Naive B cell (primary cell): ENCODE data around the gene NSD1. TPM values are rescaled to one million over a fixed set of nuclear protein-coding genes. Genes with fewer than 3 reads are reported as not detected.

Experiments
- ATAC-seq, 2 donors: fragments of 150-1000 bp; cut with Tn5 transposase; 2 replicates each; pipeline ENCODE4 v1.10.0; 2021; ENCODE audit warnings: low read depth in 2 of 2, mild to moderate bottlenecking in 2 of 2, moderate library complexity in 2 of 2
- DNase-seq: peaks from one replicate; pipeline ENCODE4 v3.0.0; 2022
- H3K27ac Mint-ChIP-seq, 6 donors: one replicate each; pipeline ENCODE4 v1.8.0; 2020 to 2022; ENCODE audit warnings: mild to moderate bottlenecking in 6 of 6, mixed read lengths in 6 of 6, moderate library complexity in 5 of 6, inconsistent platforms in 2 of 6
- H3K27me3 Mint-ChIP-seq, 3 donors: one replicate each; pipeline ENCODE4 v1.8.0; 2021 to 2022; ENCODE audit warnings: mixed read lengths in 3 of 3, mild to moderate bottlenecking in 1 of 3
- H3K36me3 Mint-ChIP-seq, 2 donors: one replicate each; pipeline ENCODE4 v1.8.0; 2020 to 2022; ENCODE audit warnings: mixed read lengths in 2 of 2, inconsistent platforms in 1 of 2, mild to moderate bottlenecking in 1 of 2
- H3K4me1 Mint-ChIP-seq, 3 donors: one replicate each; pipeline ENCODE4 v1.8.0; 2020 to 2022; ENCODE audit warnings: mixed read lengths in 3 of 3, inconsistent platforms in 1 of 3, mild to moderate bottlenecking in 1 of 3, moderate library complexity in 1 of 3
- H3K4me3 Mint-ChIP-seq, 8 donors: one replicate each; pipeline ENCODE4 v1.8.0; 2020 to 2022; ENCODE audit warnings: mild to moderate bottlenecking in 8 of 8, mixed read lengths in 8 of 8, moderate library complexity in 8 of 8, inconsistent platforms in 2 of 8
- H3K9me3 Mint-ChIP-seq, 7 donors: one replicate each; pipeline ENCODE4 v1.8.0; 2020 to 2022; ENCODE audit warnings: mixed read lengths in 7 of 7, mild to moderate bottlenecking in 5 of 7, inconsistent platforms in 2 of 7, moderate library complexity in 1 of 7
- polyA plus RNA-seq, 6 donors: library from polyadenylated mRNA; unstranded; fragments of 300-500 nt; fragmentation: Illumina TruSeq; gene quantifications; one replicate each; pipeline ENCODE4 v1.2.3, GENCODE V29; 2021; ENCODE audit warnings: low read depth in 6 of 6

The NSD1 gene
- polyA plus RNA-seq, 6 donors from 2014 or later = 32.4 to 87.7 (median 46.1) TPM

DNA sequence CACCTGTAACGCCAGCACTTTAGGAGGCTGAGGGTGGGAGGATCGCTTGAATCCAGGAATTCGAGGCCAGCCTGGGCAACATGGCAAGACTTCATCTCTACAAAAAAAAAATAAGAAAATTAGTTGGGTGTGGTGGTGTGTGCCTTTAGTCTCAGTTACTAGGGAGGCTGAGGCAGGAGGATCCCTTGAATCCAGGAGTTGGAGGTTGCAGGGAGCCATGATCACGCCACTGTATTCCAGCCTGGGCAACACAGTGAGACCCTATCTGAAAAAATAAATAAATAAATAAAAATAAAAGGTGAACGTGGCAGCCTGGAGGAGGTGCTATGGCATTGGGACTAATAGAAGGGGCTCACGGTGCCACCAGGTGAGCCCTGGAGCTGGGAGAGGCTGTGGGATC lies 39.8 kb upstream of the NSD1 start:
- no peak for DNase-seq
- Mint-ChIP-seq H3K9me3 (no peaks in the 10 kb centered on the region), H3K4me3 (no peak overlapping the region), H3K27ac (no peak overlapping the region), H3K27me3 (peaks cover 0 to 2% (median 0%) of the 10 kb centered on the region in 3 donors), H3K4me1 (peaks cover 0 to 5% (median 4%) of the 10 kb centered on the region in 3 donors), H3K36me3 (no peaks in the 10 kb centered on the region)
- no peak for ATAC-seq

DNA sequence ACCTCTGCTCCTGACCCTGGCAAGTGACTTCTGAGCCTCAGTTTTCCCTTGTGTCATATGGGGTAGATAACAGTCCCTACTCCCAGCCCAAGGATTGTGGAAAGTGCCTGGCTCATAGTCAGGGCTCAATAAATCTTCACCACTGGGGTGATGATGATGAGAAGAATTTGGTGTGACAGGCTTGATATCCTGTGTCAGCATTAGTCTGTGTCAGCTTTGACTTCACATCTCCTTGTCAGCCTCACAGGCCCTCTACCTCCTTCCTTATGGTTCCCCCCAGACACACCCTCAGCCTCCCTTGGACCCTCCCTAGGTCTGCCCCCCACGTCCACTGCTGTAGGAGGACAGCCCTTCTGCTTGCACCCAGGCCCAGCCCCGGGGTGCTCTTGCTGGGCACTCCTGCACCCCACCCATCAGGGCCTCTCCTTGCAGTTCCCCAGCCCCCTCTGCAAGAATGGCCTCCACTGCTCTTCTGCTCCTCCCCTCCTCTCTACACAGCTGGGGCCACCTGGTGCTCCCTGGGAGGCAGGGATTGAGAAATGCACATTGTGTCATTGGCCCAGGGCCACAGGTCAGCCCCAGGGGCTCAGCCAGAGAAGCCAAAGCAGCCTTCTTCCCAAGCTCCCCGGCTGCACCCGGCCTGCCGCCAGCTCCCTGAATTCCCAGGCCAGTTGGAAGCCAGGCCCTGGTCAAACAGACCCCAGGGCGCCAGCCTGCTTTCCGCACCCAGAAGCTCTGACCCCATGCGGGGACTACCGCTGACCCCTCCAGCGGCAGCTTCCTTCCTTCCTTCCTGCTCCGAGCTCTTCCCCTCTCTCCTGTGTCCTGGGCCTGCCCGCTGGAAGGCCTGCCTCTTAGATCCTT lies 39.1 kb upstream of the NSD1 start:
- no peaks in the 10 kb centered on the region for H3K27me3 Mint-ChIP-seq
- DNase-seq (no peak), ATAC-seq (no peak)
- H3K27ac Mint-ChIP-seq = peak overlapping the region in 1 of 6 donors; percentile 52
- H3K4me1 Mint-ChIP-seq = peaks cover 0 to 5% (median 4%) of the 10 kb centered on the region in 3 donors
- no peaks in the 10 kb centered on the region for H3K9me3 Mint-ChIP-seq
- no peaks in the 10 kb centered on the region for H3K36me3 Mint-ChIP-seq
- H3K4me3 Mint-ChIP-seq = peak overlapping the region in 1 of 8 donors; percentile 9

DNA sequence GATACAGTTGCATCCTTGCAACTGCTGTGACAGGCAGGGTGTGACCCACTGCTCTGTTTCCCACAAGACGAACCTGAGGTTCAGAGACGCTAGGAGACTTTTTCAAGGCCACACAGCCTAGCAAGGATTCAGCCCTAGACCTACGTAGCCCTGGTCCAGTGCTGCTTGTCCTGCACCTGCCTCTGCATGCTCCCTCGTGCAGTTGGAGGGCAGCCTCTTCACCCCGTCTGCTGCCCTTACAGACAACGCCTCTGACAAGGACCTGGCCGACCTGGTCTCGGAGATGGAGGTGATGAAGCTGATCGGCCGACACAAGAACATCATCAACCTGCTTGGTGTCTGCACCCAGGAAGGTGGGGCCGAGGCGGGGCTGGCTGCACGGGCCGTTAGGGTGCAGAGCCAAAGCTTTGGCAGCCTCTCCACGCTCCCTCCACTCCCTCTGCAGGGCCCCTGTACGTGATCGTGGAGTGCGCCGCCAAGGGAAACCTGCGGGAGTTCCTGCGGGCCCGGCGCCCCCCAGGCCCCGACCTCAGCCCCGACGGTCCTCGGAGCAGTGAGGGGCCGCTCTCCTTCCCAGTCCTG lies 38.4 kb upstream of the NSD1 start:
- Mint-ChIP-seq H3K27ac (peak overlapping the region in 1 of 6 donors; percentile 37), H3K9me3 (no peaks in the 10 kb centered on the region), H3K4me3 (no peak overlapping the region), H3K27me3 (no peaks in the 10 kb centered on the region), H3K36me3 (no peaks in the 10 kb centered on the region), H3K4me1 (peaks cover 5 to 7% (median 5%) of the 10 kb centered on the region in 3 donors)
- DNase-seq (no peak), ATAC-seq (no peak)

DNA sequence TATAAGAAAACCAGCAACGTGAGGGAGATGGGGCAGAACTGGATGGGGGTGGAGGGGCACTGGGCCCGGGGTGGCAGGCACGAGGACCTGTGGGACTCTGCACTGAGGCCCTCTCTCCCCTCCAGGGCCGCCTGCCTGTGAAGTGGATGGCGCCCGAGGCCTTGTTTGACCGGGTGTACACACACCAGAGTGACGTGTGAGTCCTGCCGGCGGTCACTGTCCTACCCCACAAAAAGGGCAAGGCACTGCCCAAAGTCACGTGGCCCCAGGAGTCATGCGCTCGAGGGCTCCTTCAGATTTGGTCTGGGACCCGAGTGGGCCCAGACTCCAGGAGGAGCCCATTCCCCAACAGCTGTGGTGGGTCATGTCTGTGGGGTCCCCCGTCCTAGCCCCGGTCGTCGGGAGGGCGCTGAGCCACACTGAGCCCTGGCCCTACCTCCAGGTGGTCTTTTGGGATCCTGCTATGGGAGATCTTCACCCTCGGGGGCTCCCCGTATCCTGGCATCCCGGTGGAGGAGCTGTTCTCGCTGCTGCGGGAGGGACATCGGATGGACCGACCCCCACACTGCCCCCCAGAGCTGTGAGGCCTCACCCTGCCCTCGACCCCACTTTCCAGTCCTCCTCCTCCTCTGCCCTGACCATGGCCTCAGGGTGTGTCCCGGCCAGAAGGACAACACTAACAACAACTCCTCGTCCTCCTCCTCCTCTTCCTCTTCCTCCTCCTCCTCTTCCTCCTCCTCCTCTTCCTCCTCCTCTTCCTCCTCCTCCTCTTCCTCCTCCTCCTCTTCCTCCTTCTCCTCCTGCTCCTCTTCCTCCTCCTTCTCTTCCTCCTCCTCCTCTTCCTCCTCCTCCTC lies 37.2 kb upstream of the NSD1 start:
- Mint-ChIP-seq H3K4me3 (no peak overlapping the region), H3K4me1 (peaks cover 5 to 7% (median 5%) of the 10 kb centered on the region in 3 donors), H3K27ac (no peak overlapping the region), H3K36me3 (no peaks in the 10 kb centered on the region), H3K27me3 (no peaks in the 10 kb centered on the region), H3K9me3 (no peaks in the 10 kb centered on the region)
- ATAC-seq (no peak), DNase-seq (no peak)

DNA sequence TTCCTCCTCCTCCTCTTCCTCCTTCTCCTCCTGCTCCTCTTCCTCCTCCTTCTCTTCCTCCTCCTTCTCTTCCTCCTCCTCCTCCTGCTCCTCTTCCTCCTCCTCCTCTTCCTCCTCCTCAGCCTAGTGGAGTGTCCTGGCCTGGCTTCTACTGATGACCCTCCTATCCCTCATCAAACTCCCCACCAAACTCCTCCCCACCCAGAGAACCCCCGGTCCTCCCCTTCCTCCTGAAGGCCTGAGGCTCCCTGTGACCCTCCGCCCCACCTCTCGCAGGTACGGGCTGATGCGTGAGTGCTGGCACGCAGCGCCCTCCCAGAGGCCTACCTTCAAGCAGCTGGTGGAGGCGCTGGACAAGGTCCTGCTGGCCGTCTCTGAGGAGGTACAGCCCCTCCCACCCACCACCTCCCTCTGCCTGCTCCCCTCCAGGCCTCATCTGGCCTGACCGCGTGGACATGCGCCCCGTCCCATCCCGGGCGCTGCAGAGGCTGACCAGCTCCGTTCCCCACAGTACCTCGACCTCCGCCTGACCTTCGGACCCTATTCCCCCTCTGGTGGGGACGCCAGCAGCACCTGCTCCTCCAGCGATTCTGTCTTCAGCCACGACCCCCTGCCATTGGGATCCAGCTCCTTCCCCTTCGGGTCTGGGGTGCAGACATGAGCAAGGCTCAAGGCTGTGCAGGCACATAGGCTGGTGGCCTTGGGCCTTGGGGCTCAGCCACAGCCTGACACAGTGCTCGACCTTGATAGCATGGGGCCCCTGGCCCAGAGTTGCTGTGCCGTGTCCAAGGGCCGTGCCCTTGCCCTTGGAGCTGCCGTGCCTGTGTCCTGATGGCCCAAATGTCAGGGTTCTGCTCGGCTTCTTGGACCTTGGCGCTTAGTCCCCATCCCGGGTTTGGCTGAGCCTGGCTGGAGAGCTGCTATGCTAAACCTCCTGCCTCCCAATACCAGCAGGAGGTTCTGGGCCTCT lies 36.3 kb upstream of the NSD1 start:
- no peak for DNase-seq
- Mint-ChIP-seq H3K36me3 (no peaks in the 10 kb centered on the region), H3K27me3 (no peaks in the 10 kb centered on the region), H3K4me3 (peak overlapping the region in 1 of 8 donors; percentile 57), H3K4me1 (peaks cover 5 to 7% (median 5%) of the 10 kb centered on the region in 3 donors), H3K9me3 (no peaks in the 10 kb centered on the region), H3K27ac (no peak overlapping the region)
- no peak for ATAC-seq

DNA sequence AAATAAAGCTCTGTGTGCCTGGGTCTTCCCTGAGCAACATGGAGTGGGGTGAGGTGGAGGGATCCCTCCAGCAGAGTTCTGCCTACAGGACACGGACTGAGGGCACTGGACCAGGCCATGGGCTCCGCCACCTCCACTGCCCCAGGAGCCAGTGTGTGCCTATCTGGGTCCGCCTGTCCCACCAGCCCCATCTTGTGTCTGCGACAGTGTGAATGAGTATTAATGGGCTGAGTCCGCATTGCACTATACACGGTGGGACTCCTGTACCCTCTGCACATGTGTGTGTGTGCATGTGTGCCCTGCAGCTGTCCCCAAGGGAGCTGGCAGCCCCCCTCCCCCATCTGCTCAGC lies 35.5 kb upstream of the NSD1 start:
- H3K27ac Mint-ChIP-seq = no peak overlapping the region
- no peaks in the 10 kb centered on the region for H3K36me3 Mint-ChIP-seq
- DNase-seq (no peak), ATAC-seq (no peak)
- H3K4me1 Mint-ChIP-seq = peaks cover 5 to 7% (median 5%) of the 10 kb centered on the region in 3 donors
- H3K27me3 Mint-ChIP-seq = no peaks in the 10 kb centered on the region
- no peaks in the 10 kb centered on the region for H3K9me3 Mint-ChIP-seq
- H3K4me3 Mint-ChIP-seq = no peak overlapping the region

DNA sequence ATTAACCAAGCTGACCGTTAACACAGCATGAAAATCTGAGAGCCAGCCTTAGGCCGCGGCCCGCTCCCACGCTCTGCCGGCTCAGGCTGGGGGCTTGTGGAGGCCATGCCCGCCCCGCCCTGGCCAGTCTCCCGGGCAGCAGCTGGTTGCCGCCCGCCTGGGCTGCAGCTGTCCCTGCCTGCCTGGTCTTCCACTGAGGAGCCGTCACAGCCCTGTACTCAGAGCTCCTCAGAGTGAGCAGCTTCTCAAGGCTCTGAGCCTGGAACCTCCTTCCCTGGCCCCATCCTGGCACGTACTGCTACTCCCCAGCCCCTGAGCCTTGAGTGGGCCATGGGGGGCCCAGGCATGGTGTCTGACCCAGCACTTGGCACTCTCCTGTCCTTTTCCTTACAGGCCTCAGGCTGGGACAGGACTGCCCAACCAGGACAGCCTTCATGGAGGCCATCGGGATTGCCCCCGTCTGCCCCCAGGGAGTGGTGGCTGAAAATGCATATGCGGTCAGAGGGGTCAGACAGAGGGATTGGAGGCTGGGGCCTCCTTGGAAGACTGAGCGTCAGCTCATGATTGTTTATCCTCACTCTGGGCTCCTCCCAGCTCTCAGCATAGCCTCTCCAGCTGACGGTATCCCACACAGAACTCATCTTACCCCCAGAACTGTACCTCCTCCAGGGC lies 35.0 kb upstream of the NSD1 start:
- Mint-ChIP-seq H3K36me3 (no peaks in the 10 kb centered on the region), H3K4me1 (peaks cover 5 to 7% (median 5%) of the 10 kb centered on the region in 3 donors), H3K9me3 (no peaks in the 10 kb centered on the region), H3K27ac (peak overlapping the region in 1 of 6 donors; percentile 36), H3K4me3 (no peak overlapping the region), H3K27me3 (peaks cover 0 to 5% (median 2%) of the 10 kb centered on the region in 3 donors)
- DNase-seq (no peak), ATAC-seq (no peak)

DNA sequence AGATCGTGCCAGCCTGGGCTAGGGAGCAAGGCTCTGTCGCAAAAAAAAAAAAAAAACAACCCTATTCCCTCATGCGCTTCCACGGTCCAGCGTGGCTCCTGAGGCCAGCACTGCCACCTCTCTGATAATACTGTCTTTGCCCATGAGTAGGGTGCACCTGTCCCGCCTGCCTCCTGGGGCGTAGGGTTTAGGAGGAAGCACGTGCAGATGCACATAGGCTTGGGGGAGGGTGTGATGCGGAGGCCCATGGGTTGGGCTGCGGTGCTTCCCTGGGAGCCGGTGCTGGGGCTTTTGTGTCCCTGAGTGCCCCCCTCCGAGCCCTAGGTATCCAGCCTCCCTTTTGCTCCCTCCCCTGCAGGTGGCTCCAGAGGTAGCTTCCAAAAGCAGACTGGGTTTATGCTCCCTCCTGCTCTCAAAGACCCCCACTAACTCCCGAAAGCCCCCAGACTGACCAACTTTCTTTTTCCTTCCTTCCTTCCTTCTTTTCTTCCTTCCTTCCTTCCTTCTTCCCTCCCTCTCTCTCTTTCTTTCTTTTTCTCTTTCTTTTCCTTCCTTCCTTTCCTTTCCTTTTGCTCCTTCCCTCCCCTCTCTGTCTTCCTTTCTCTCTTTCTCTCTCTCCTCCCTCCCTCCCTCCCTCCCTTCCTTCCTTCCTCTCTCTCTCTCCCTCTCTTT lies 34.0 kb upstream of the NSD1 start:
- H3K4me1 Mint-ChIP-seq = peaks cover 5 to 7% (median 5%) of the 10 kb centered on the region in 3 donors
- H3K4me3 Mint-ChIP-seq = no peak overlapping the region
- no peak for DNase-seq
- H3K27ac Mint-ChIP-seq = no peak overlapping the region
- H3K36me3 Mint-ChIP-seq = no peaks in the 10 kb centered on the region
- H3K27me3 Mint-ChIP-seq = peaks cover 0 to 12% (median 10%) of the 10 kb centered on the region in 3 donors
- peak; percentile 51 to 62 for ATAC-seq
- no peaks in the 10 kb centered on the region for H3K9me3 Mint-ChIP-seq

DNA sequence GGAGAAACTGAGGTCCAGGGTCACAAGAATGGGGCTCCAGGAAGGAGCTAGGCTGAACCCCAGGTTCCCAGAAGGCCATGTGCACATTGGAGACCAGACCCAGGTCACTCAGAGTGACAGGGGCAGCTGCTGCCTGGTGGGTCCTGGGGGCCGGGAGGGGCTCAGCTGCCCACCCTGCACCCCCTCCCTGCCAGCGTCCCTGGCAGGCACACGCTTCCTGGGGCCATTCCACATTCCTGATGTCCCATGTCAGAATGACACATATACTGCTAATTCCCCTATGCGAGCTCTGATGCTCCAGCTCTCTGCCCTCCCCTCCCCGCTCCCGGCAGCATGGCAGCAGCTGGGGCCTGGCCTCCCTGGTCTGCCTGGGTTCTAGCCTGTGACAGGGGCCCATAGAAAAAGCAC lies 32.9 kb upstream of the NSD1 start:
- Mint-ChIP-seq H3K36me3 (no peaks in the 10 kb centered on the region), H3K4me3 (no peak overlapping the region), H3K4me1 (peaks cover 5 to 7% (median 5%) of the 10 kb centered on the region in 3 donors), H3K27ac (no peak overlapping the region), H3K27me3 (peaks cover 0 to 14% (median 10%) of the 10 kb centered on the region in 3 donors), H3K9me3 (no peaks in the 10 kb centered on the region)
- ATAC-seq (no peak), DNase-seq (no peak)

DNA sequence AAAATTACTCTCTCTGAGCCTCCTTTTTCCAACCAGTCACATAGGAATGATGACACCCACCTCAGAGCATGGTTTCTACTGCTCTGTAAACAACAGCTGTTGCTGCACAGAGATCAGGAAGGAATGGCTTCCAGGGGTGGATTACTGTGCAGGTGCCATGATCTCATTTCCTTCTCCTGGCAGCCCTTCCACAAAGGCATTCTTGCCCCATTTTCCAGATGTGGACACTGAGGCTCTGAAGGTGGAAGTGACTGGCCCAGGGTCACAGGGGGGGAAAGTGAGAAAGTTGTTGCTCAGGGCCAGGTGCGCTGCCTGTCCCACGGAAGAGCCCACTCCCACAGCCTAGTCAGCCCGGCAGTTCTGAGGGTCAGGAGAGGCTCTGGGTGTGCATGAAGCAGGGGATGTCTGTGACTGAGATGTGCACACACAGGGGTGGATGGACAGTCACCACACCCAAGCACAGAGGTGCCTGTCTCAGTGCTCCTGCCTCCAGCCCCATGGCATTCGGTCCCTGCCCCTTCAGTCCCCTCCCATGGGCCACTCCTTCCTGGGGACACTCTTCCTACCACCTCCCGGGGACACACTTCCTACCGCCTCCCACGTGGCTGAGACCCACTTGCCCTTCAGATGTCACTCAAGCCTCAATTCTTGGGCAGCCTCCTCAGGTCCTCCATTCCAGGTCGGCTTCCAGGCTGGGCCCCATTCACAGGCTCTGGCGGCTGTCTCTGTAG lies 29.9 kb upstream of the NSD1 start:
- Mint-ChIP-seq H3K4me3 (no peak overlapping the region), H3K36me3 (no peaks in the 10 kb centered on the region), H3K4me1 (peaks cover 0 to 5% (median 3%) of the 10 kb centered on the region in 3 donors), H3K27ac (peak overlapping the region in 1 of 6 donors; percentile 12), H3K9me3 (no peaks in the 10 kb centered on the region), H3K27me3 (peaks cover 0 to 25% (median 10%) of the 10 kb centered on the region in 3 donors)
- DNase-seq = no peak
- no peak for ATAC-seq

DNA sequence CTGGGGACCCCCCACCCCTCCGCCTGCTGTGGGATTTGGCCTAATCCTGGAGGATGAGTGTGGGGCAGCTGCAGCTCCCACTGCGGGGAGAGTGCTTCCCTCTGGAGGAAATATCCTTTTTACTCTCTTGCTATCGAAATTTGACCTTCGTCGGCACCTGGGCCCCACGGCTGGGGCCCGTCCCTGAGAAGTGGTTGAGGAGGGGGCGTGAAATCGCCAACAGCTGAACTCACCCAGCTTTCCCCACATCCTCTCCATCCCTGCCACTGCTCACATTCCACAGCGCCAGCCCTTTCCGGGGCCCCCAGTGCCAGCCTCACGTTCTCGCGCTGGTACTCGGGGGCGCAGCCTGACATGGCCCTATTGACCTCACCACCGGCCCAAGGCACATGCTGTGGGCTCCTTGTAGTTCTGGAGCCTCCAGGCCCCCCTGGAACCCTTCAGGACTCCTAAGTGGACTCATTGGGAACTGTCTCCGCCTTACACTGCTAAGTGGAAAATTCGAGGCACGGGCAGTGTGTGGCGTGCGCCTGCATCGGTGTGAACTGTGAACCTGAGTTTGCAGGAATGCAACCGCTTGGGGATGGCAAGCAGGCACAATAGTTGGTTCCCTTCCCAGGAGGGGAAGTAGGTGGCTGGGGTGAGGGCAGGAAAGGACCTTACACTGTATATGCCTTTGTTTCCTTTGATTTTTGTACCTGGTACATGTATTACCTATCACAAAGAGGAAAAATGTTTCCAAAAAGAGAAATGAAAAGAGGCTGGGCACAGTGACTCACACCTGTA lies 27.7 kb upstream of the NSD1 start:
- Mint-ChIP-seq H3K4me1 (no peaks in the 10 kb centered on the region), H3K27ac (no peak overlapping the region), H3K27me3 (peaks cover 0 to 31% (median 10%) of the 10 kb centered on the region in 3 donors), H3K36me3 (no peaks in the 10 kb centered on the region), H3K9me3 (no peaks in the 10 kb centered on the region), H3K4me3 (no peak overlapping the region)
- DNase-seq (no peak), ATAC-seq (no peak)
